Transverse colon (tissue), 4 donors: ENCODE results near the gene PGAP6.

Experiments
- POLR2AphosphoS5 ChIP-seq, 3 donors: sonication (generic); formaldehyde crosslinking; IDR thresholded peaks; one replicate each; pipeline ENCODE4 v1.6.1; 2016; ENCODE audit warnings: antibody characterized with exemption in 3 of 3
- TF ChIP-seq, protein P1 (sequence below), 5 experiments: fragments of 200-600 bp in 3 of 5; fragments of 450-650 bp in 2 of 5; sonication (generic) in 3 of 5; IDR thresholded peaks; 1 replicate in 2 of 5; 2 replicates in 3 of 5; pipeline ENCODE4 v1.5.1; 2016 to 2017; ENCODE audit warnings: antibody characterized with exemption in 5 of 5, inconsistent platforms in 3 of 5, mild to moderate bottlenecking in 2 of 5, moderate library complexity in 1 of 5

DNA sequence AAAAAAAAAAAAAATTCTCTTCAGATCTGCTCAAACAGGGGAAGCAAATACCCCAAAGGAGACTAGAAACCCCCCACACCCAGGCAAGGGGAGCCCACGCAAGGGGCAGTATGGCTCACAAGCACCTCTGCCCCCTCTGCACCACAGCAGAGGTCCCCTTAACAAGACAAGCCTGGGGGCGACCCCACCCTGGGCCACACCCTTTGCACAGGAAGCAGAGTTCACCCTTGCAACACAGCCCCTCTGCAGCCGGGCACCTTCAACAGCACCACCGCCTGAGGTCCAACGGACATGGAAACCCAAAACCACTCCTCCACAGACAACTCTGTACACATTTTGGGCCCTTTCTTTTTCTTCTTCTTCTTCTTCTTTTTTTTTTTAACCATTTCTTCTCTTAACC lies 42.1 kb downstream of the PGAP6 start:
- no peak for TF ChIP-seq POLR2AphosphoS5 (IDR thresholded peaks at IDR 0.05)
- TF ChIP-seq, protein P1, sequence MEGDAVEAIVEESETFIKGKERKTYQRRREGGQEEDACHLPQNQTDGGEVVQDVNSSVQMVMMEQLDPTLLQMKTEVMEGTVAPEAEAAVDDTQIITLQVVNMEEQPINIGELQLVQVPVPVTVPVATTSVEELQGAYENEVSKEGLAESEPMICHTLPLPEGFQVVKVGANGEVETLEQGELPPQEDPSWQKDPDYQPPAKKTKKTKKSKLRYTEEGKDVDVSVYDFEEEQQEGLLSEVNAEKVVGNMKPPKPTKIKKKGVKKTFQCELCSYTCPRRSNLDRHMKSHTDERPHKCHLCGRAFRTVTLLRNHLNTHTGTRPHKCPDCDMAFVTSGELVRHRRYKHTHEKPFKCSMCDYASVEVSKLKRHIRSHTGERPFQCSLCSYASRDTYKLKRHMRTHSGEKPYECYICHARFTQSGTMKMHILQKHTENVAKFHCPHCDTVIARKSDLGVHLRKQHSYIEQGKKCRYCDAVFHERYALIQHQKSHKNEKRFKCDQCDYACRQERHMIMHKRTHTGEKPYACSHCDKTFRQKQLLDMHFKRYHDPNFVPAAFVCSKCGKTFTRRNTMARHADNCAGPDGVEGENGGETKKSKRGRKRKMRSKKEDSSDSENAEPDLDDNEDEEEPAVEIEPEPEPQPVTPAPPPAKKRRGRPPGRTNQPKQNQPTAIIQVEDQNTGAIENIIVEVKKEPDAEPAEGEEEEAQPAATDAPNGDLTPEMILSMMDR (IDR thresholded peaks at IDR 0.05) = no peak
